Stimulated activated CD4-positive, alpha-beta T cell treated with anti-CD3 and anti-CD28 coated beads, Interleukin-1b, Interleukin-23, amount 100 ng/mL, for 24 hours (primary cell): Measurements from ENCODE around the gene PSMB2.

Experiments used
- DNase-seq, 4 experiments: peaks; one replicate each; pipeline ENCODE4 v3.0.0-alpha.2; 2020; ENCODE audit warnings: low read depth in 4 of 4, low spot score in 1 of 4

Gene PSMB2

GRCh38 chr1:35557611-35558373, 83.5 kb downstream of the PSMB2 start, which contains the start of gene NCDN:
Gene NCDN, plus strand, starts transcription at chr1:35557799. Its CDS starts 392 bp downstream, at chr1:35558191.
- peak; percentile 88 to 98 (median 92) for DNase-seq

DNA sequence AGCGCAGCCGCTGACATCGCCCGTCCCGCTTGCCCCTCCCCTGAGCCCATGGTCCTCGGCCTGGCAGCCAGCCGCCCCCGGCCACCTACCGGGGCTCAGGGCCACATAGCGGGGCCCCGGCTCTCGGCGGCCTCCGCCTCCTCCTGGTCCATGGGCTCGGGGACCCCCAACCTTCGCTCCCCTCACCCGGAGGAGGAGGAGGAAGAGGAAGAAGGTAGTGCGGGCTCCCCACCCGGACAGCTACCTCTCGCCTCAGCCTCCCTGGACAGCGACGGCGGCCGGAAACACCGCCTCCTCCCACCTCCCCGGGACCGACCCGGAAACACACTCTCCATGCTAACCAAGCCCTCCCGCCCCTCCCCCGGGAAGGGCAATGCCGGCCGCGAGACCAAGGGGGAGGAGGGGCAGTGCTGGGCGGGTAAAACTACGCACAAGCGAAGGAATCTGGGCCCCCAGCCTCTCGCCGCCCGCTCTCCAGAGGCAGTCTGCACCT, 84.2 kb downstream of the PSMB2 start, which contains the start of gene KIAA0319L:
TSS of gene KIAA0319L (minus strand) at position 286 of the 493 bp plus-strand sequence. CDS start 2,912 bp downstream, outside the sequence.
- DNase-seq = no peak

GRCh38 chr1:35556484-35557117, 84.7 kb downstream of the PSMB2 start:
- no peak for DNase-seq

- no peak for DNase-seq
These were observed 85.5 kb downstream of the PSMB2 start for GRCh38 chr1:35555601-35556477.

DNA sequence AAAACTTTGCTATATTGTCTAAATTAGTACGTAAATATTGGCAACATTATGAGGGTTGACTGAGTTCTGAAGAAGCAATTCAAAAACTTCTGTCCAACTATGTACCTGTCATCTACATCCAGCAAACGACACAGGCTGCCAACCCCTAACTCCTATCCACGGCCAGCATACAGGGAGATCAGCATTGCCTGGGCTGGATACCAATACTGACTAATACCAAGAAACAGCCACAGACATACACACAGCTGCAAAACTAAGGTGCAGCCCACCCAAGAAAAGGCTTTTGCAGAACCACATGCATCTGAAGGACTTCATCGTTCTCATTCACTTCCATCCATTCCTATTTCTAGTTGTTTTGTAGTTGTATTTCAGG, 86.1 kb downstream of the PSMB2 start:
- DNase-seq = no peak

DNA sequence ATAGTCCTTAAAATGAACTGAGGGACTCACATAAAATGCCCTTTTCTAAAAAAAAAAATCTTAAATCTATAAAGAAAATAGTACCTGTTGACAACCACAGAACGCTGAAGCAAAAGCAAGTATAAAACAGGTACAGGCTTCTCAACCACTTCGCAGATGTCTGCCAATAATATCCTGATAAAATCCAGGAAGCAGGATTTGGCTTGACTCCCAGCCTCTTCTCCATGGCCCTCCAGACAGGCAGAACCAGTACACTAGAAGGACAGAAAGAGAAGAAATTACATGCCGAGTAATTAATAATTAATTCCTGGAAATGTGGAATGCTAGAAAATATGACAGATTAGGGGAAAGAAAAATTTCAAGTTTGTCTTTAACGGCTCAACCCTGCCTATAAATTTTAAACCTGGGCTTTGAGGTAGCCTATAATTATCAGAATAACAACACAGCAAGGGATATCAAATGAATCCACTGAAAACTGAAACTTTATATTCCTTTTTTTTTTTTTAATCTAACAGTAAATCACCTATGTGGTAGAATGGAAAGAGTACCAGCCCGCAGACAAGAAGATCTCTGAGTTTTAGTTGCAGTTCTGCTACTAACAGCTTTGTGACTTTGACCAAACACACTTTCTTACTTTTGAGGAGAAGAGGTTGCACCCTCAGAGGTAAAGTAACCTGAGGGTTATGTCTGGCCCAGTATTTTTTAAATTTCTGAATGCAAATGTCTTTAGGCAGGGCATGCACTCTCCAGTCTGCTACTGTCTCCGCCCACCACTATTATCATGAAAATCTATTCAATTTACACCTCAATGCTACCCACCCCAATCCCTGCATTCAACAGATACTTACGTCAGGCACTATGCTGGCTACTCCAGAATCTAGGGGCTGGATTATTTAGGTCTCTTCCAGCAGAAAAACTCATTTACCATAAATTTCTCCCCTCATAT, 86.8 kb downstream of the PSMB2 start:
- no peak for DNase-seq

GRCh38 chr1:35553851-35554250, 87.5 kb downstream of the PSMB2 start:
- DNase-seq = no peak
